GM12875 (cell line): ENCODE measurements around the gene AIG1.

ENCODE experiments used
- H3K4me3 ChIP-seq: one replicate; pipeline ENCODE4 v1.5.1; 2011; ENCODE audit warnings: low read depth, low read length, control low read depth
- CTCF ChIP-seq: IDR thresholded peaks from 2 replicates; pipeline ENCODE4 v1.5.1; 2011; ENCODE audit warnings: low read depth, mild to moderate bottlenecking, control low read depth, inconsistent platforms, low read length, moderate library complexity, borderline replicate concordance; ENCODE audit not compliant: insufficient read depth

Gene AIG1

GRCh38 chr6:143141442-143141841, 80.8 kb downstream of the AIG1 start:
- no peak overlapping the region for H3K4me3 ChIP-seq
- TF ChIP-seq CTCF: no peak

GRCh38 chr6:143146186-143146851, 85.6 kb downstream of the AIG1 start:
- H3K4me3 ChIP-seq: no peak overlapping the region
- TF ChIP-seq CTCF: no peak

GRCh38 chr6:143149771-143150170, 89.1 kb downstream of the AIG1 start:
- H3K4me3 ChIP-seq: no peak overlapping the region

GRCh38 chr6:143150281-143150680, 89.6 kb downstream of the AIG1 start:
- TF ChIP-seq CTCF: no peak
- no peak overlapping the region for H3K4me3 ChIP-seq

More at GRCh38 chr6:143149771-143150170, 89.1 kb downstream of the AIG1 start:
- TF ChIP-seq CTCF: no peak

GRCh38 chr6:143151381-143151780, 90.7 kb downstream of the AIG1 start:
- no peak overlapping the region for H3K4me3 ChIP-seq
- no peak for TF ChIP-seq CTCF

GRCh38 chr6:143155681-143156080, 95.0 kb downstream of the AIG1 start:
- no peak overlapping the region for H3K4me3 ChIP-seq
- no peak for TF ChIP-seq CTCF

GRCh38 chr6:143157131-143157530, 96.4 kb downstream of the AIG1 start:
- H3K4me3 ChIP-seq: no peak overlapping the region
- no peak for TF ChIP-seq CTCF
